ENCODE measurements around the gene NPY5R. TPM values are rescaled to one million over a fixed set of nuclear protein-coding genes. Genes with fewer than 3 reads are reported as not detected.

NPY5R gene
- total and polyA plus RNA-seq, 2 experiments from 2014 or later, result 1.8 to 2.4 TPM

DNA sequence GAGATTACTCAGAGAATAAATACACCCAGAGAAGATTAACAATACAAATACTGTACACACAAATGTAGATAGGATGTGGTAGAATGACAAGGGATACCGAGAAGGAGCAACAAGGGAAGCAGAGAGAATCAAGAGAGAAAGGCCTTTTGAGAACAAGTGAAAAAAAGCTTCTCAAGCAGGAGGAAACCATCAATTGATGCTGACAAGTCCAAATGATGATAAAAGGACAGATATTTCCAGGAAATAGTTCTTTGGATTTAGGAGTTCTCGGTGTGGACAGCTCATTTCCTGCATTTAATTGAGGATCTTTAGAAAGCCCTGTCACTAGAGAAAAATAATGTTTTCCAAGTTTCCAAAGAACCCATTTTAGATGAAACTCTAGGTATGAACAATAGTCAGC is 48.1 kb downstream of the NPY5R start:
- H3K9me2 ChIP-seq (ENCODE audit: insufficient read depth), result no peaks in the 10 kb centered on the region; the same call in 1 of the 2 replicates
- no peak overlapping the region for H3K27ac ChIP-seq (ENCODE audit: low read depth)
- no peak overlapping the region for H3K4me3 Mint-ChIP-seq
- no peaks in the 10 kb centered on the region for H3K4me1 ChIP-seq (ENCODE audit: insufficient read depth)
- TF ChIP-seq, protein P1, sequence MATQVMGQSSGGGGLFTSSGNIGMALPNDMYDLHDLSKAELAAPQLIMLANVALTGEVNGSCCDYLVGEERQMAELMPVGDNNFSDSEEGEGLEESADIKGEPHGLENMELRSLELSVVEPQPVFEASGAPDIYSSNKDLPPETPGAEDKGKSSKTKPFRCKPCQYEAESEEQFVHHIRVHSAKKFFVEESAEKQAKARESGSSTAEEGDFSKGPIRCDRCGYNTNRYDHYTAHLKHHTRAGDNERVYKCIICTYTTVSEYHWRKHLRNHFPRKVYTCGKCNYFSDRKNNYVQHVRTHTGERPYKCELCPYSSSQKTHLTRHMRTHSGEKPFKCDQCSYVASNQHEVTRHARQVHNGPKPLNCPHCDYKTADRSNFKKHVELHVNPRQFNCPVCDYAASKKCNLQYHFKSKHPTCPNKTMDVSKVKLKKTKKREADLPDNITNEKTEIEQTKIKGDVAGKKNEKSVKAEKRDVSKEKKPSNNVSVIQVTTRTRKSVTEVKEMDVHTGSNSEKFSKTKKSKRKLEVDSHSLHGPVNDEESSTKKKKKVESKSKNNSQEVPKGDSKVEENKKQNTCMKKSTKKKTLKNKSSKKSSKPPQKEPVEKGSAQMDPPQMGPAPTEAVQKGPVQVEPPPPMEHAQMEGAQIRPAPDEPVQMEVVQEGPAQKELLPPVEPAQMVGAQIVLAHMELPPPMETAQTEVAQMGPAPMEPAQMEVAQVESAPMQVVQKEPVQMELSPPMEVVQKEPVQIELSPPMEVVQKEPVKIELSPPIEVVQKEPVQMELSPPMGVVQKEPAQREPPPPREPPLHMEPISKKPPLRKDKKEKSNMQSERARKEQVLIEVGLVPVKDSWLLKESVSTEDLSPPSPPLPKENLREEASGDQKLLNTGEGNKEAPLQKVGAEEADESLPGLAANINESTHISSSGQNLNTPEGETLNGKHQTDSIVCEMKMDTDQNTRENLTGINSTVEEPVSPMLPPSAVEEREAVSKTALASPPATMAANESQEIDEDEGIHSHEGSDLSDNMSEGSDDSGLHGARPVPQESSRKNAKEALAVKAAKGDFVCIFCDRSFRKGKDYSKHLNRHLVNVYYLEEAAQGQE (IDR thresholded peaks at IDR 0.05; ENCODE audit: unreplicated experiment), result no peak
- no peak for TF ChIP-seq STAT1 (IDR thresholded peaks at IDR 0.05; ENCODE audit: unreplicated experiment)
- TF ChIP-seq EZH2 (IDR thresholded peaks at IDR 0.05; ENCODE audit: low read depth, unreplicated experiment), result no peak
- TF ChIP-seq ZNF114 (CRISPR knock-in tag; IDR thresholded peaks at IDR 0.05), result no peak
- TF ChIP-seq POLR2AphosphoS5 (IDR thresholded peaks at IDR 0.05; ENCODE audit: low read depth), result no peak
- TF ChIP-seq EZH2phosphoT487 (IDR thresholded peaks at IDR 0.05; ENCODE audit: unreplicated experiment), result no peak
- no peaks in the 10 kb centered on the region for H4K20me1 ChIP-seq (replicated peaks; ENCODE audit: insufficient read depth)
- H3K27me3 ChIP-seq (ENCODE audit: insufficient read depth), result no peaks in the 10 kb centered on the region
- no peaks in the 10 kb centered on the region for H3K27me3 Mint-ChIP-seq (ENCODE audit: insufficient read depth, low read depth, poor library complexity)
- peaks cover 10% of the 10 kb centered on the region; the same call in 2 of the 3 replicates for H3K4me1 Mint-ChIP-seq
- no peak for ATAC-seq
- H2AFZ ChIP-seq, result no peak overlapping the region
- no peak overlapping the region for H3K4me2 ChIP-seq
- H3K36me3 Mint-ChIP-seq (ENCODE audit: low read depth), result no peaks in the 10 kb centered on the region
- H3F3A ChIP-seq (replicated peaks; ENCODE audit: low read depth), result no peaks in the 10 kb centered on the region
- H3K9me3 Mint-ChIP-seq, result no peaks in the 10 kb centered on the region
- no peak for DNase-seq (ENCODE audit: low spot score)
- no peaks in the 10 kb centered on the region for H3K36me3 ChIP-seq (ENCODE audit: insufficient read depth)
- no peak overlapping the region for H3K27ac Mint-ChIP-seq
- no peak overlapping the region for H3K4me3 ChIP-seq
- H3K79me2 ChIP-seq (replicated peaks; ENCODE audit: insufficient read depth), result no peaks in the 10 kb centered on the region

DNA sequence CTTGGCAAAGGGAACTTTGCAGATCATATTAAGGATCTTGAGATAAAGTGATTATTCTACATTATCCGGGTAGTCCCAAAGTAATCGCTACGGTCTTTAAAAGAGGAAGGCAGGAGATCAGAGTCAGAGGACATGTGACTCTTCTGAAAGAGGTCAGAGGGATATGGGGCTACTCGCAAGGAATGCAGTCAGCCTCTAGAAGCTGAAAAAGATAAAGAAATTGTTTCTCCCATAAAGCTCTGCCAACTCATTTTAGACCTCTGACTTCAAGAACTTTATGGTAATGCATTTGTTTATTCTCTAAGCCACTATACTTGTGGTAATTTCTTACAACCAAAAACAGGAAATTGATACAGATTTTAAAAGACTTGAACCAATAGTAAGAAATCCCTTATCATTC is 48.6 kb downstream of the NPY5R start:
- H3K36me3 Mint-ChIP-seq (ENCODE audit: low read depth), result no peaks in the 10 kb centered on the region

More for the DNA sequence above, 48.6 kb downstream of the NPY5R start:
- no peaks in the 10 kb centered on the region for H3K79me2 ChIP-seq (replicated peaks; ENCODE audit: insufficient read depth)
- no peaks in the 10 kb centered on the region for H3K4me1 ChIP-seq (ENCODE audit: insufficient read depth)
- Mint-ChIP-seq H3K27me3 (ENCODE audit: insufficient read depth, low read depth, poor library complexity) (no peaks in the 10 kb centered on the region), H3K4me3 (no peak overlapping the region), H3K4me1 (peaks cover 10% of the 10 kb centered on the region; the same call in 2 of the 3 replicates), H3K27ac (no peak overlapping the region), H3K9me3 (no peaks in the 10 kb centered on the region)
- H3K4me3 ChIP-seq, result no peak overlapping the region
- TF ChIP-seq, protein P2, sequence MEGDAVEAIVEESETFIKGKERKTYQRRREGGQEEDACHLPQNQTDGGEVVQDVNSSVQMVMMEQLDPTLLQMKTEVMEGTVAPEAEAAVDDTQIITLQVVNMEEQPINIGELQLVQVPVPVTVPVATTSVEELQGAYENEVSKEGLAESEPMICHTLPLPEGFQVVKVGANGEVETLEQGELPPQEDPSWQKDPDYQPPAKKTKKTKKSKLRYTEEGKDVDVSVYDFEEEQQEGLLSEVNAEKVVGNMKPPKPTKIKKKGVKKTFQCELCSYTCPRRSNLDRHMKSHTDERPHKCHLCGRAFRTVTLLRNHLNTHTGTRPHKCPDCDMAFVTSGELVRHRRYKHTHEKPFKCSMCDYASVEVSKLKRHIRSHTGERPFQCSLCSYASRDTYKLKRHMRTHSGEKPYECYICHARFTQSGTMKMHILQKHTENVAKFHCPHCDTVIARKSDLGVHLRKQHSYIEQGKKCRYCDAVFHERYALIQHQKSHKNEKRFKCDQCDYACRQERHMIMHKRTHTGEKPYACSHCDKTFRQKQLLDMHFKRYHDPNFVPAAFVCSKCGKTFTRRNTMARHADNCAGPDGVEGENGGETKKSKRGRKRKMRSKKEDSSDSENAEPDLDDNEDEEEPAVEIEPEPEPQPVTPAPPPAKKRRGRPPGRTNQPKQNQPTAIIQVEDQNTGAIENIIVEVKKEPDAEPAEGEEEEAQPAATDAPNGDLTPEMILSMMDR (conservative IDR thresholded peaks at IDR 0.05; ENCODE audit: low read depth in 2 of 2), result no peak
- TF ChIP-seq JUNB (IDR thresholded peaks at IDR 0.05; ENCODE audit: unreplicated experiment) (no peak), EZH2 (IDR thresholded peaks at IDR 0.05; ENCODE audit: low read depth, unreplicated experiment) (no peak), CREB1 (CRISPR knock-in tag; IDR thresholded peaks at IDR 0.05; ENCODE audit: low read depth) (no peak), STAT1 (IDR thresholded peaks at IDR 0.05; ENCODE audit: unreplicated experiment) (no peak), EZH2phosphoT487 (IDR thresholded peaks at IDR 0.05; ENCODE audit: unreplicated experiment) (no peak), ZNF331 (CRISPR knock-in tag; IDR thresholded peaks at IDR 0.05; ENCODE audit: low read depth) (no peak), NANOG (IDR thresholded peaks at IDR 0.05; ENCODE audit: borderline replicate concordance) (no peak), POLR2AphosphoS5 (IDR thresholded peaks at IDR 0.05; ENCODE audit: low read depth) (no peak)
- TF ChIP-seq, protein P3, sequence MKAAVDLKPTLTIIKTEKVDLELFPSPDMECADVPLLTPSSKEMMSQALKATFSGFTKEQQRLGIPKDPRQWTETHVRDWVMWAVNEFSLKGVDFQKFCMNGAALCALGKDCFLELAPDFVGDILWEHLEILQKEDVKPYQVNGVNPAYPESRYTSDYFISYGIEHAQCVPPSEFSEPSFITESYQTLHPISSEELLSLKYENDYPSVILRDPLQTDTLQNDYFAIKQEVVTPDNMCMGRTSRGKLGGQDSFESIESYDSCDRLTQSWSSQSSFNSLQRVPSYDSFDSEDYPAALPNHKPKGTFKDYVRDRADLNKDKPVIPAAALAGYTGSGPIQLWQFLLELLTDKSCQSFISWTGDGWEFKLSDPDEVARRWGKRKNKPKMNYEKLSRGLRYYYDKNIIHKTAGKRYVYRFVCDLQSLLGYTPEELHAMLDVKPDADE (IDR thresholded peaks at IDR 0.05), result no peak
- TF ChIP-seq, protein P1 (IDR thresholded peaks at IDR 0.05; ENCODE audit: unreplicated experiment), result no peak
- no peak overlapping the region for H3K4me2 ChIP-seq
- ATAC-seq (no peak), DNase-seq (ENCODE audit: low spot score) (no peak)
- no peaks in the 10 kb centered on the region; the same call in 1 of the 2 replicates for H3K9me2 ChIP-seq (ENCODE audit: insufficient read depth)
- H3K36me3 ChIP-seq (ENCODE audit: insufficient read depth), result no peaks in the 10 kb centered on the region
- no peak overlapping the region for H3K27ac ChIP-seq (ENCODE audit: low read depth)
- no peaks in the 10 kb centered on the region for H4K20me1 ChIP-seq (replicated peaks; ENCODE audit: insufficient read depth)
- no peaks in the 10 kb centered on the region for H3K27me3 ChIP-seq (ENCODE audit: insufficient read depth)
- H3F3A ChIP-seq (replicated peaks; ENCODE audit: low read depth), result no peaks in the 10 kb centered on the region
- peak overlapping the region; percentile 12; the same call in 1 of the 2 replicates for H2AFZ ChIP-seq

Data from GM23338 (cell line).